Activated CD8-positive, alpha-beta memory T cell treated with anti-CD3 and anti-CD28 coated beads, Interleukin-2, amount 50 U/mL, for 4 hours (primary cell): ENCODE data around the gene MAST3.

Experiments
- DNase-seq: peaks from one replicate; pipeline ENCODE4 v3.0.0-alpha.2; 2020

Gene MAST3

DNA sequence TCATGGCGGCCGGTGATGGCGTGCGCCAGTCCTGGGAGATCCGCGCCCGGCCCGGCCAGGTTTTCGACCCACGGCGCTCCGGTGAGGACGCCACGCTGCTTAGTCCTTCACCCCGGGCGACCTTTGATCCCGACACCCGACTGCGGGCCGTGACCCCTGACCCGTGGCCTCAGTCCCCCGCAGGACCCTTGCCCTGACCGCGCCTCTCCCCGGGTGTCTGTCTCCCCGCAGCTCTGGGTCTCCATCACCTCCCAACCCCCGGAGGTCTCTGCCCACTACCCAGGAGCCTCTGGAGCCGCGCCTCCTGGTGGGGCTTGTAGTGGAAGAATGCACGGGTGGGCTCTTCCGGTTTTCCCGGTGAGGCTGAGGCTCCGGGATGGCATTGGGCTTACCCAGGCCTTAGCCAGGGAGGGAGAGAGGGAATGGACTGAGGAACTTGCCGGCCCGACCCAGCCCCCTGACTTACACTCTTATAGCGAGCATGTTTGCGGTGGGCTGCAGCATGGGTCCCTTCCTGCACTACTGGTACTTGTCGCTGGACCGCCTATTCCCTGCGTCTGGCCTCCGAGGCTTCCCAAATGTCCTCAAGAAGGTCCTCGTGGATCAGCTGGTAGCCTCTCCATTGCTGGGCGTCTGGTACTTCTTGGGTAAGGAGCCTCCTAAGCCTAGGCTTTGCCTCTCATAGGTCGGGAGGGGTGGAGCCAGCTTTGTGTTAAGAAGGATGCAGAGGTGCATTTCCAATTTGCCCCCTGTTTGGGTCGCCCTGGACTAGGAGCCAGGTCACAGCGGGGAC is 96.0 kb downstream of the MAST3 start:
- no peak for DNase-seq

DNA sequence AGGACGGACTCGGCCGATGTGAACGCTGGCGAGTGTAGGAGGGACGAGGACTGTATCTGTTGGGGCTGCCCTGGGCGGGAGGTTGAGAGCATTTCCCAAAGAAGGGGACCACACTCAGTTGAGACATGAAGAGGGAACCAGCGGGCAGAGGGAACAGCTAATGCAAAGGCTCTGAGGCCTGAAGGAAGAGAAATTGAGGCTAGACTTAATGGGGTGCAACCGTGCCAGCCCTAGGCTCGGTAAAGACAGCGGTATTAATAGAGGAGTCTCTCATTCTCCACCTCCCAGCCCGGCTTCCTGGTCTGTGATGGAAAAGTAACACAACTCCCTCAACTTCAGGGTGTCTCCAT is 96.6 kb downstream of the MAST3 start:
- no peak for DNase-seq

GRCh38 chr19:18194554-18195238 is 97.1 kb downstream of the MAST3 start:
- DNase-seq: no peak

- DNase-seq: no peak
These were observed 98.9 kb downstream of the MAST3 start for GRCh38 chr19:18196511-18196845.

DNA sequence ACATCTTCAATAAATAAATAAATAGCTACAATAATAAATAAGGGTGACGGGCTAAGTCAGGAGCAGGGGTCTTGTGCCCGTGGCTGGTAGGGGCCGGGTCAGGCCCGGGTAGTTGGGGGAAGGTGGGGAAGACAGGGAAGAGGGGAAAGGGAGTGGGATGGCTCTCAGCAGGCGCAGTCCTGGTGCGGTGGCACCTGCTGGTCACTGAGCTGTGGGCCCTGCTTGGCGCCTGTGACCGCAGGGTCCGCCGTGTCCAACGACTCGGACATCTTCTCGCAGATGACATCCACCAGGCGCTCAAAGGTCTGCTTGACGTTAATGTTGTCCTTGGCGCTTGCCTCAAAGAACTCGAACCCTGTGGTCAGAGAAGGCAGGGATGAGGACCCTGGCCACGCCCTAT is 99.7 kb downstream of the MAST3 start:
- DNase-seq: no peak

DNA sequence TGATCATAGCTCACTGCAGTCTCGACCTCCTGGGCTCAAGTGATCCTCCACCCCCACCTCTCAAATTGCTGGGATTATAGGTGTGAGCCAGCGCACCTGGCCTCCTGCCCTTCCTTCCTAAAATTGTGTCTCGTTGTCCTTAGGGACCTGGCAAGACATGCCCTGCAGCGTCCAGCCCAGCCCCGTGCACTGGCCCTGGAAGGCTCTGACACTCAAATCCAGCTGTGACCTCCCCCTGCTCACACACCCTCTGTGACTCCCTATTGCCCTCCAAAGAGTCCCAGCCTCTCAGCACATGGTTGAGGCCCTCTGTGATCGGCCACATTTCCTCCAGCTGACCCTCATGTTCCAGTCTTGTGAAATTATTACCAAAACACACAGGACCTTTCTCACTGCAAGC is 100.4 kb downstream of the MAST3 start:
- no peak for DNase-seq

GRCh38 chr19:18198374-18198773 is 100.8 kb downstream of the MAST3 start:
- no peak for DNase-seq
